Uterus (tissue), 4 donors: ENCODE measurements around the gene ARHGEF11. TPM values are rescaled to one million over a fixed set of nuclear protein-coding genes. Genes with fewer than 3 reads are reported as not detected.

ENCODE experiments used
- DNase-seq, 2 donors: peaks; one replicate each; pipeline ENCODE4 v3.0.0-alpha.2; 2019 to 2020
- H3K27ac ChIP-seq, 2 donors: fragments of 200-600 bp; sonication (generic); 1 replicate in 1 of 2; 2 replicates in 1 of 2; pipeline ENCODE4 v1.5.1; 2016 to 2018
- H3K27me3 ChIP-seq, 2 donors: fragments of 200-600 bp; sonication (generic); one replicate each; pipeline ENCODE4 v1.5.1; 2018 to 2019; ENCODE audit warnings: control low read depth in 1 of 2
- H3K36me3 ChIP-seq, 2 donors: fragments of 200-600 bp; sonication (generic); one replicate each; pipeline ENCODE4 v1.5.1; 2019; ENCODE audit warnings: control low read depth in 1 of 2
- H3K4me1 ChIP-seq, 2 donors: fragments of 200-600 bp; sonication (generic); one replicate each; pipeline ENCODE4 v1.5.1; 2018 to 2019; ENCODE audit warnings: control low read depth in 1 of 2
- H3K4me3 ChIP-seq, 2 donors: fragments of 200-600 bp; sonication (generic); 1 replicate in 1 of 2; 2 replicates in 1 of 2; pipeline ENCODE4 v1.5.1; 2018 to 2019; ENCODE audit warnings: mild to moderate bottlenecking in 1 of 2
- H3K9me3 ChIP-seq, 2 donors: fragments of 200-600 bp; sonication (generic); one replicate each; pipeline ENCODE4 v1.5.1; 2019; ENCODE audit warnings: control low read depth in 1 of 2
- POLR2A ChIP-seq, 2 donors: fragments of 450-650 bp; IDR thresholded peaks; one replicate each; pipeline ENCODE4 v1.6.1; 2016; ENCODE audit warnings: antibody characterized with exemption in 2 of 2, mild to moderate bottlenecking in 1 of 2, moderate library complexity in 1 of 2
- intact Hi-C: fragments of 100-400 bp; cut with DNase I; formaldehyde crosslinking; loops from one replicate; pipeline ENCODE4 v1.15.1; 2023; ENCODE audit warnings: low total_unique reads
- total RNA-seq, 4 donors: library from RNA; depleted of rRNA in 3 of 4; stranded (reverse); fragments of >200 nt in 3 of 4; gene quantifications; one replicate each; pipeline versions ENCODE4 v1.1.0 to v1.2.4, GENCODE V29; 2014 to 2023
- TF ChIP-seq, protein P1 (sequence below), 4 experiments: fragments of 200-600 bp in 2 of 4; fragments of 450-650 bp in 2 of 4; sonication (generic) in 2 of 4; IDR thresholded peaks; one replicate each; pipeline ENCODE4 v1.5.1; 2016 to 2019; ENCODE audit warnings: antibody characterized with exemption in 4 of 4, mild to moderate bottlenecking in 2 of 4, moderate library complexity in 1 of 4
- donor health status: DM: yes; HTN: yes; CAD: no.

Gene ARHGEF11, protein sequence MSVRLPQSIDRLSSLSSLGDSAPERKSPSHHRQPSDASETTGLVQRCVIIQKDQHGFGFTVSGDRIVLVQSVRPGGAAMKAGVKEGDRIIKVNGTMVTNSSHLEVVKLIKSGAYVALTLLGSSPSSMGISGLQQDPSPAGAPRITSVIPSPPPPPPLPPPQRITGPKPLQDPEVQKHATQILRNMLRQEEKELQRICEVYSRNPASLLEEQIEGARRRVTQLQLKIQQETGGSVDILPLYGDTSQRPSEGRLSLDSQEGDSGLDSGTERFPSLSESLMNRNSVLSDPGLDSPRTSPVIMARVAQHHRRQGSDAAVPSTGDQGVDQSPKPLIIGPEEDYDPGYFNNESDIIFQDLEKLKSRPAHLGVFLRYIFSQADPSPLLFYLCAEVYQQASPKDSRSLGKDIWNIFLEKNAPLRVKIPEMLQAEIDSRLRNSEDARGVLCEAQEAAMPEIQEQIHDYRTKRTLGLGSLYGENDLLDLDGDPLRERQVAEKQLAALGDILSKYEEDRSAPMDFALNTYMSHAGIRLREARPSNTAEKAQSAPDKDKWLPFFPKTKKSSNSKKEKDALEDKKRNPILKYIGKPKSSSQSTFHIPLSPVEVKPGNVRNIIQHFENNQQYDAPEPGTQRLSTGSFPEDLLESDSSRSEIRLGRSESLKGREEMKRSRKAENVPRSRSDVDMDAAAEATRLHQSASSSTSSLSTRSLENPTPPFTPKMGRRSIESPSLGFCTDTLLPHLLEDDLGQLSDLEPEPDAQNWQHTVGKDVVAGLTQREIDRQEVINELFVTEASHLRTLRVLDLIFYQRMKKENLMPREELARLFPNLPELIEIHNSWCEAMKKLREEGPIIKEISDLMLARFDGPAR (N-terminal part only)
- 10 to 100 TPM; 28.2 to 65.3 (median 40.5) TPM for total RNA-seq

DNA sequence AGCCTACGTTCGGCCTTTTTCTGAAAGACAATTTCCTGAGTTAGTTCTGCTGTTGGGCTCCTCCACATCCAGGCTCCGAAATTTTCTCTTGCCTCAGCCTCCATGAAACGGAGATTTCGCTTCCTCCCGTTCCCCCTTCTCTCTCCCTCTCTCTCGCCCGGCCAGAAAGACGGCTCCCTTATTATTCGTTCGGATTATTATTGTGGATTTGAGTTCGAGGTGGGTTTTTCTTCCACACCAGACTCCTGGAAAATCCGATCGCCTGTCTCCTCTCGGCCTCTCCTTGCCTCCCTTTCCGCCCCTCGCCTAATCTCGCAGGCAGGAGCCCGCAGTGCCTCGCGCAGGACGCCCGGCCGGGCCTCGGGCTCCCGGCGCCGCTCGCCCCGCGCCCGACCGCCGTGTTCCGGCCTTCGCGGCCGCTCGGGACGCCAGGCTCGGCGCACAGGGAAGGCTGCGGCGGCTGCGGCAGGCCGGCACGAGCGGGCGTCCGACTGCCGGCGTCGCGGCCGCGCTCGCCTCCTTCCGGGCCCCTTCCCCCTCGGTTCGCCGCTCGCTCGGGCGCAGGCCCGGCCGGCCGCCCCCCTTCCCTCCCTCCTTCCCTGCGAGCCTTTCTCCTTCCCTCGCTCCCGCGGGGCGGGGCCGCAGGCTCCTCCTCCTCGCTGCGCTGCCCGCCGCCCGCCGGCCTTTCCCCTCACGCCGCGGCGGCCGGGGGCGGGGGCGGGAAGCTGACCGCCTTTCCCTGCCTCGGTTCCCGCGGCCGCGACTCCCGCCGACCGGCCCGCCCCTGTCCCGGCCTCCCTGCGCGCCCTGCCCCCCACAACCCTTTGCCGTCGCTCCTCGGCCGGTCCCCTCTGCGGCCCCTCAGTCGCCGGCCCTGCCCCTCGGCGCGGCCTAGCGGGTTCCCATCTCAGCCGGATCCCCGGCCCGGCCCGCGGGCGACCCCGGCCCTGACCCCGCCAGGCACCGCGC, at the start of gene ARHGEF11:
ARHGEF11 (minus strand) TSS at position 493 of the 969 bp plus-strand sequence. CDS start 1,412 bp downstream, outside the sequence.
- H3K9me3 ChIP-seq = no peaks in the 10 kb centered on the region
- intact Hi-C loops = no loop called here

DNA sequence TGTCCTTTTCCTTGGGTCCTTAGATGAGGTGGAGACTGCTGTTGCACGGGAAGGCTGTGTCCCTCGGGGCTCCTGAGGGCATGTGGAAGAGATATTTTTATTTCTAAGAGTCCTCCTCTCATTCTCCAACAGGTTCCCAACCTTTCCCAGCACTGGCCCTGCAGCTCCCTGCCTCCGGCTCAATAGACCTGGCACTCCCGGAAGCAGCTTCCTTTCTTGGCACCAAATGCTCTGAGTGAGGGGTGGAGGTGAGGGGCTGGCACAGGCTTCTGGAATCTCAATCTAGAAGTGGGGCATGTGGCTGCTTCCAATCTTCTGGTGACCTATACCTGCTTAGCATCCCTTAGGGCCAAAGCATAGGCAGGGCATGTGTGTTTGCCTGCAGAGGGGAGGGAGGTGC, 49.5 kb upstream of the ARHGEF11 start:
- DNase-seq = no peak
- intact Hi-C loops = no loop called here
- H3K4me1 ChIP-seq = no peaks in the 10 kb centered on the region
- TF ChIP-seq POLR2A (IDR thresholded peaks at IDR 0.05) = no peak
- TF ChIP-seq, protein P1, sequence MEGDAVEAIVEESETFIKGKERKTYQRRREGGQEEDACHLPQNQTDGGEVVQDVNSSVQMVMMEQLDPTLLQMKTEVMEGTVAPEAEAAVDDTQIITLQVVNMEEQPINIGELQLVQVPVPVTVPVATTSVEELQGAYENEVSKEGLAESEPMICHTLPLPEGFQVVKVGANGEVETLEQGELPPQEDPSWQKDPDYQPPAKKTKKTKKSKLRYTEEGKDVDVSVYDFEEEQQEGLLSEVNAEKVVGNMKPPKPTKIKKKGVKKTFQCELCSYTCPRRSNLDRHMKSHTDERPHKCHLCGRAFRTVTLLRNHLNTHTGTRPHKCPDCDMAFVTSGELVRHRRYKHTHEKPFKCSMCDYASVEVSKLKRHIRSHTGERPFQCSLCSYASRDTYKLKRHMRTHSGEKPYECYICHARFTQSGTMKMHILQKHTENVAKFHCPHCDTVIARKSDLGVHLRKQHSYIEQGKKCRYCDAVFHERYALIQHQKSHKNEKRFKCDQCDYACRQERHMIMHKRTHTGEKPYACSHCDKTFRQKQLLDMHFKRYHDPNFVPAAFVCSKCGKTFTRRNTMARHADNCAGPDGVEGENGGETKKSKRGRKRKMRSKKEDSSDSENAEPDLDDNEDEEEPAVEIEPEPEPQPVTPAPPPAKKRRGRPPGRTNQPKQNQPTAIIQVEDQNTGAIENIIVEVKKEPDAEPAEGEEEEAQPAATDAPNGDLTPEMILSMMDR (IDR thresholded peaks at IDR 0.05) = no peak
- no peak overlapping the region for H3K4me3 ChIP-seq
- H3K36me3 ChIP-seq = no peaks in the 10 kb centered on the region
- H3K27me3 ChIP-seq = no peaks in the 10 kb centered on the region
- H3K27ac ChIP-seq = no peak overlapping the region
- no peaks in the 10 kb centered on the region for H3K9me3 ChIP-seq

More for the DNA sequence above, at the start of gene ARHGEF11:
- peak; percentile 51 to 82 for TF ChIP-seq POLR2A (IDR thresholded peaks at IDR 0.05)
- TF ChIP-seq, protein P1 (IDR thresholded peaks at IDR 0.05) = no peak
- Histone ChIP-seq H3K4me1 (peaks cover 5% of the 10 kb centered on the region in 2 donors), H3K4me3 (peak within 1 kb of the TSS; percentile 51 to 71), H3K27me3 (no peaks in the 10 kb centered on the region), H3K36me3 (no peaks in the 10 kb centered on the region), H3K27ac (peak within 1 kb of the TSS; percentile 91 to 92)
- DNase-seq = peak; percentile 88 to 94

- DNase-seq = peak; percentile 49 to 55
- peak overlapping the region in 1 of 2 donors; percentile 39 for H3K27ac ChIP-seq
- H3K4me3 ChIP-seq = no peak overlapping the region
- no peaks in the 10 kb centered on the region for H3K9me3 ChIP-seq
- H3K36me3 ChIP-seq = no peaks in the 10 kb centered on the region
- intact Hi-C loops = no loop called here
- no peaks in the 10 kb centered on the region for H3K4me1 ChIP-seq
- no peak for TF ChIP-seq POLR2A (IDR thresholded peaks at IDR 0.05)
- TF ChIP-seq, protein P1 (IDR thresholded peaks at IDR 0.05) = no peak
- H3K27me3 ChIP-seq = no peaks in the 10 kb centered on the region
Observed at GRCh38 chr1:157092831-157093230, 47.3 kb upstream of the ARHGEF11 start.

GRCh38 chr1:157091668-157092273, 46.2 kb upstream of the ARHGEF11 start:
- Histone ChIP-seq H3K27me3 (no peaks in the 10 kb centered on the region), H3K36me3 (no peaks in the 10 kb centered on the region), H3K27ac (no peak overlapping the region), H3K4me3 (no peak overlapping the region), H3K4me1 (no peaks in the 10 kb centered on the region), H3K9me3 (no peaks in the 10 kb centered on the region)
- intact Hi-C loops = loop anchor here (2.0 kb wide), 1 partner anchor 63 kb away; no protein-coding TSS in a partner anchor
- no peak for DNase-seq
- TF ChIP-seq POLR2A (IDR thresholded peaks at IDR 0.05) = no peak
- TF ChIP-seq, protein P1 (IDR thresholded peaks at IDR 0.05) = no peak
